HCT116 (cell line): ENCODE results near the gene SYTL2. TPM values are rescaled to one million over a fixed set of nuclear protein-coding genes. Genes with fewer than 3 reads are reported as not detected.
"Not testable (repeated sequence)": the region's sequence is repeated elsewhere in the genome, so short reads cannot be mapped to it uniquely, and the experiment has no call there.

Experiments
- ATAC-seq: fragments of 200-7000 bp; cut with Tn5 transposase; 2 replicates; pipeline ENCODE4 v1.9.1; 2020; ENCODE audit warnings: mild to moderate bottlenecking, moderate library complexity
- BruUV-seq: library from RNA; stranded (reverse); fragments of 400-500 nt; replicated peaks from 2 replicates; lab custom pipeline; 2021; lab: Mats Ljungman, UMichigan
- CTCF ChIA-PET: fragments of 300-600 bp; sonication (Branson Sonifier 250); formaldehyde crosslinking; loops from one replicate; lab custom pipeline; 2021; ENCODE audit warnings: antibody characterized with exemption; lab: Charles Lee
- POLR2A ChIA-PET: fragments of 300-600, 350-600 bp; sonication (Branson Sonifier 250); formaldehyde crosslinking; loops from one replicate; lab custom pipeline; 2021; ENCODE audit warnings: antibody characterized with exemption; lab: Charles Lee
- RAD21 ChIA-PET, 2 experiments: fragments of 300-600 bp; sonication (Branson Sonifier 250); formaldehyde crosslinking; loops; one replicate each; lab custom pipeline; 2023; ENCODE audit warnings: low total read pairs in 2 of 2; ENCODE audit not compliant: uncharacterized antibody in 2 of 2, unreplicated experiment in 2 of 2, low non-redundant PET in 1 of 2; lab: Charles Lee
- DNase-seq: peaks from one replicate; pipeline ENCODE4 v3.0.0-alpha.2; 2010; ENCODE audit warnings: low read depth, low spot score
- H2AFZ ChIP-seq: fragments of 200-600 bp; shearing (Covaris generic), sonication (generic); 2 replicates; pipeline ENCODE4 v1.6.1; 2017; ENCODE audit warnings: low read depth, mixed run types, mixed read lengths, antibody characterized with exemption, low read length; ENCODE audit not compliant: poor library complexity, severe bottlenecking
- H3K27ac ChIP-seq: 2 replicates; pipeline ENCODE4 v1.5.1; 2012; ENCODE audit warnings: low read depth, low read length
- H3K27me3 ChIP-seq: fragments of 200-600 bp; sonication (generic); 2 replicates; pipeline ENCODE4 v1.6.1; 2016; ENCODE audit warnings: mixed run types, low read length, mixed read lengths; ENCODE audit not compliant: insufficient read depth
- H3K36me3 ChIP-seq, 2 experiments: fragments of 200-500 bp in 1 of 2; fragments of 200-600 bp in 1 of 2; sonication (Bioruptor generic) in 1 of 2; sonication (generic) in 1 of 2; 2 replicates each; pipeline versions ENCODE4 v1.5.1 to v1.6.1; 2014 to 2016; ENCODE audit warnings: low read length in 2 of 2, inconsistent platforms in 1 of 2, mixed read lengths in 1 of 2, mixed run types in 1 of 2; ENCODE audit not compliant: insufficient read depth in 2 of 2, control insufficient read depth in 1 of 2
- H3K4me1 ChIP-seq, 2 experiments: fragments of 200-600 bp in 1 of 2; sonication (generic) in 1 of 2; 2 replicates each; pipeline versions ENCODE4 v1.5.1 to v1.6.1; 2012 to 2017; ENCODE audit warnings: low read length in 2 of 2, inconsistent platforms in 1 of 2, mild to moderate bottlenecking in 1 of 2, mixed read lengths in 1 of 2, mixed run types in 1 of 2, moderate library complexity in 1 of 2; ENCODE audit not compliant: insufficient read depth in 2 of 2, control insufficient read depth in 1 of 2
- H3K4me2 ChIP-seq: fragments of 200-600 bp; sonication (generic); 2 replicates; pipeline ENCODE4 v1.6.1; 2017; ENCODE audit warnings: mixed run types, low read length, mixed read lengths
- H3K4me3 ChIP-seq, 2 experiments: fragments of 200-600 bp in 1 of 2; sonication (generic) in 1 of 2; replicated peaks in 1 of 2; 2 replicates each; pipeline ENCODE4 v1.5.1; 2011 to 2016; ENCODE audit warnings: low read length in 2 of 2, control low read depth in 1 of 2, low read depth in 1 of 2, mild to moderate bottlenecking in 1 of 2, mixed read lengths in 1 of 2, mixed run types in 1 of 2
- H3K79me2 ChIP-seq: fragments of 200-600 bp; sonication (generic); 2 replicates; pipeline ENCODE4 v1.6.1; 2017; ENCODE audit warnings: mild to moderate bottlenecking, mixed run types, low read length, moderate library complexity, mixed read lengths; ENCODE audit not compliant: insufficient read depth
- H3K9ac ChIP-seq: fragments of 200-600 bp; sonication (generic); 2 replicates; pipeline ENCODE4 v1.6.1; 2016; ENCODE audit warnings: low read length, mixed read lengths
- H3K9me2 ChIP-seq: fragments of 200-600 bp; sonication (generic), shearing (Covaris generic); 2 replicates; pipeline ENCODE4 v1.6.1; 2017; ENCODE audit warnings: mixed run types, mild to moderate bottlenecking, moderate library complexity; ENCODE audit not compliant: insufficient read depth
- H3K9me3 ChIP-seq, 2 experiments: fragments of 200-500 bp in 1 of 2; fragments of 200-600 bp in 1 of 2; sonication (Bioruptor generic) in 1 of 2; sonication (generic) in 1 of 2; 2 replicates each; pipeline ENCODE4 v1.6.1; 2014 to 2017; ENCODE audit warnings: low read length in 2 of 2, mixed read lengths in 2 of 2, inconsistent platforms in 1 of 2, low read depth in 1 of 2, mild to moderate bottlenecking in 1 of 2, mixed run types in 1 of 2, moderate library complexity in 1 of 2; ENCODE audit not compliant: control insufficient read depth in 1 of 2, insufficient read depth in 1 of 2
- H4K20me1 ChIP-seq: fragments of 200-600 bp; sonication (generic), shearing (Covaris generic); 2 replicates; pipeline ENCODE4 v1.6.1; 2017; ENCODE audit warnings: mixed run types, mild to moderate bottlenecking, moderate library complexity; ENCODE audit not compliant: insufficient read depth
- MAX ChIP-seq: IDR thresholded peaks from 2 replicates; pipeline ENCODE4 v1.6.1; 2012
- POLR2A ChIP-seq: IDR thresholded peaks from 2 replicates; pipeline ENCODE4 v1.7.0; 2011; ENCODE audit warnings: borderline replicate concordance; ENCODE audit not compliant: insufficient read depth, insufficient read length; ENCODE audit errors: extremely low read depth
- SP1 ChIP-seq: IDR thresholded peaks from 2 replicates; pipeline ENCODE4 v1.6.1; 2012; ENCODE audit warnings: low read depth
- SRF ChIP-seq: IDR thresholded peaks from 2 replicates; pipeline ENCODE4 v1.6.1; 2012; ENCODE audit warnings: low read depth
- ZBTB33 ChIP-seq: IDR thresholded peaks from 2 replicates; pipeline ENCODE4 v1.6.1; 2011; ENCODE audit warnings: mild to moderate bottlenecking, low read length, moderate library complexity; ENCODE audit not compliant: insufficient replicate concordance; ENCODE audit errors: extremely low read depth
- ZFX ChIP-seq: fragments of 450-650 bp; IDR thresholded peaks from 2 replicates; pipeline ENCODE4 v1.6.1; 2017
- intact Hi-C: fragments of 100-400 bp; cut with micrococcal nuclease; formaldehyde crosslinking; loops from 2 replicates; pipeline ENCODE4 v1.10.0; 2022
- total RNA-seq: library from RNA; stranded (reverse); gene quantifications from one replicate; pipeline ENCODE4 v1.2.1, GENCODE V29; 2021; ENCODE audit not compliant: unreplicated experiment
- TF ChIP-seq, protein P1 (sequence below), 3 experiments: fragments of 200-600 bp in 1 of 3; sonication (generic) in 1 of 3; IDR thresholded peaks in 2 of 3; conservative IDR thresholded peaks in 1 of 3; 2 replicates each; pipeline ENCODE4 v1.5.1; 2012 to 2017; ENCODE audit warnings: low read depth in 2 of 3, low read length in 2 of 3, antibody characterized with exemption in 1 of 3, borderline replicate concordance in 1 of 3, control low read depth in 1 of 3, mild to moderate bottlenecking in 1 of 3, mixed read lengths in 1 of 3, mixed run types in 1 of 3, moderate library complexity in 1 of 3; ENCODE audit not compliant: insufficient read depth in 1 of 3

Gene SYTL2
- total RNA-seq, 1 experiment from 2014 or later = 12.6 TPM

- TF ChIP-seq MAX (no peak), POLR2A (no peak), ZFX (no peak), SRF (no peak), SP1 (no peak), ZBTB33 (no peak)
- TF ChIP-seq, protein P1, sequence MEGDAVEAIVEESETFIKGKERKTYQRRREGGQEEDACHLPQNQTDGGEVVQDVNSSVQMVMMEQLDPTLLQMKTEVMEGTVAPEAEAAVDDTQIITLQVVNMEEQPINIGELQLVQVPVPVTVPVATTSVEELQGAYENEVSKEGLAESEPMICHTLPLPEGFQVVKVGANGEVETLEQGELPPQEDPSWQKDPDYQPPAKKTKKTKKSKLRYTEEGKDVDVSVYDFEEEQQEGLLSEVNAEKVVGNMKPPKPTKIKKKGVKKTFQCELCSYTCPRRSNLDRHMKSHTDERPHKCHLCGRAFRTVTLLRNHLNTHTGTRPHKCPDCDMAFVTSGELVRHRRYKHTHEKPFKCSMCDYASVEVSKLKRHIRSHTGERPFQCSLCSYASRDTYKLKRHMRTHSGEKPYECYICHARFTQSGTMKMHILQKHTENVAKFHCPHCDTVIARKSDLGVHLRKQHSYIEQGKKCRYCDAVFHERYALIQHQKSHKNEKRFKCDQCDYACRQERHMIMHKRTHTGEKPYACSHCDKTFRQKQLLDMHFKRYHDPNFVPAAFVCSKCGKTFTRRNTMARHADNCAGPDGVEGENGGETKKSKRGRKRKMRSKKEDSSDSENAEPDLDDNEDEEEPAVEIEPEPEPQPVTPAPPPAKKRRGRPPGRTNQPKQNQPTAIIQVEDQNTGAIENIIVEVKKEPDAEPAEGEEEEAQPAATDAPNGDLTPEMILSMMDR (IDR thresholded peaks at IDR 0.05 in 2 of 3, conservative IDR thresholded peaks at IDR 0.05 in 1 of 3; ENCODE audit: borderline replicate concordance in 1 of 3, insufficient read depth in 1 of 3, low read depth in 2 of 3, low read length in 2 of 3) = no peak
Measured at GRCh38 chr11:85672105-85672902, 138.6 kb downstream of the SYTL2 start (continued).

GRCh38 chr11:85670949-85671663, 139.8 kb downstream of the SYTL2 start:
- POLR2A ChIA-PET, H3K36me3 ChIP-seq, H3K27ac ChIP-seq, ATAC-seq, CTCF ChIA-PET, H3K79me2 ChIP-seq, H3K9me2 ChIP-seq, H4K20me1 ChIP-seq, H3K27me3 ChIP-seq, H3K4me3 ChIP-seq, H3K4me1 ChIP-seq, RAD21 ChIA-PET, H2AFZ ChIP-seq, H3K4me2 ChIP-seq, H3K9me3 ChIP-seq, DNase-seq, H3K9ac ChIP-seq, intact Hi-C loops, BruUV-seq: not testable (repeated sequence)
